Neural progenitor cell (in vitro differentiated cells): Measurements from ENCODE around the gene SLC36A1.

Experiments
- CTCF ChIP-seq: fragments of 200-600 bp; sonication (generic); IDR thresholded peaks from 2 replicates; pipeline ENCODE4 v1.5.1; 2017; ENCODE audit warnings: antibody characterized with exemption, mild to moderate bottlenecking
- EZH2 ChIP-seq: fragments of 200-600 bp; sonication (generic); IDR thresholded peaks from 2 replicates; pipeline ENCODE4 v1.6.1; 2017; ENCODE audit warnings: antibody characterized with exemption, mild to moderate bottlenecking, moderate library complexity

DNA sequence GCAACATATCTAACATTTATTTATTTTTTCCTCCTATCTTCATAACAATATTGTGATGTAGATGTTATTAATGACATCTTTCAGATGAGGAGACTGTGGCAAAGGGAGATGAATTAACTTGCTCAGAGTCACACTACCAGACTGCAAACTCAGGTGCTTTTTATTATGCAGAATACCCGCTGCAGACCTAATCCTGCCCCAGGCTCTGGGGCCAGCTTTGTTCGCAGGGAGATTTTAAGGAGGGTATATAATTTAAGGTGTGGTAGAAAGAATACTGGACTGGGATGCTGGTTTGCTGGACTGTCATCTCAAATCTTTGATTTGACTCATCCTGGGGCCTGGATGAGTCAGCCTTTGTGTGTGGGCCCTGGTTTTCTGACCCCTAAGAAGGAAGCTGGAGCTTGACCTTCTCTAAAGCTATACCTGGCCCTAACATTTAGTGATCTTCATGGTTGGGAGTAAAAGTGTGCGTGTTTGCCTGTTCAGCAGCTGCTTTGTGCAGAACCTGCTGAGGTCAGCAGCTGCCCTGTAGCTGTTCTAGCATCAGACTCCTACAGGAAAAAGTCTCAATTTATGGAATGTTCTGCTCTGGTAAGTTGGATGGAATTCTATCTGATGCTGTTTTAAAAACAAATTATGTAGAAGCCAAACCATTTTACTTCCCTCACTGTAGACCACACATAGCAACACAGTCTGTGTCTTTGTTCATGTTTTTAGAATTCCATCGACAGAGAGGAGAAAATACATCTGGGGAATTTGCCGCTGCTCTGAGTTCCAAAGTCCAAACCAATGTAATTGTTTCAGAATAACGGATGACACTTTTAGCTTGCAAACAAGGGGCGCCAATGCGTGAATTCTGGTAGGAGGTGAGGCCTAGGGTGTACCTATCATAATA is 4.5 kb downstream of the SLC36A1 start:
- TF ChIP-seq EZH2: no peak
- no peak for TF ChIP-seq CTCF
